WTC11 (cell line): Measurements from ENCODE around the gene CHMP5. TPM values are rescaled to one million over a fixed set of nuclear protein-coding genes. Genes with fewer than 3 reads are reported as not detected.

ENCODE experiments used
- ATAC-seq: fragments of 200-7000 bp; cut with Tn5 transposase; 2 replicates; pipeline ENCODE4 v1.10.0; 2021; ENCODE audit warnings: mild to moderate bottlenecking, moderate library complexity
- CTCF ChIA-PET: fragments of 300-600 bp; sonication (Branson Sonifier 250); formaldehyde crosslinking; loops from one replicate; lab custom pipeline; 2021; ENCODE audit warnings: antibody characterized with exemption; lab: Charles Lee
- POLR2A ChIA-PET: fragments of 350-600 bp; sonication (Branson Sonifier 250); formaldehyde crosslinking; loops from one replicate; lab custom pipeline; 2021; ENCODE audit warnings: antibody characterized with exemption; lab: Charles Lee
- DNase-seq: peaks from one replicate; pipeline ENCODE4 v3.0.0; 2021; ENCODE audit warnings: low spot score
- H3K27ac Mint-ChIP-seq: 2 replicates; pipeline ENCODE4 v1.8.0; 2021; ENCODE audit warnings: mixed read lengths
- H3K27me3 Mint-ChIP-seq: 2 replicates; pipeline ENCODE4 v1.8.0; 2021; ENCODE audit warnings: low read depth, mild to moderate bottlenecking, moderate library complexity, mixed read lengths
- H3K36me3 Mint-ChIP-seq: 2 replicates; pipeline ENCODE4 v1.8.0; 2021; ENCODE audit warnings: mixed read lengths
- H3K4me1 Mint-ChIP-seq: 2 replicates; pipeline ENCODE4 v1.8.0; 2022; ENCODE audit warnings: mixed read lengths
- H3K4me3 Mint-ChIP-seq: 2 replicates; pipeline ENCODE4 v1.8.0; 2021; ENCODE audit warnings: mild to moderate bottlenecking, moderate library complexity, mixed read lengths
- H3K9me3 Mint-ChIP-seq: 2 replicates; pipeline ENCODE4 v1.8.0; 2021; ENCODE audit warnings: mixed read lengths
- ATF1 ChIP-seq: sonication (generic); formaldehyde crosslinking; IDR thresholded peaks from 2 replicates; pipeline ENCODE4 v1.8.1; 2023; ENCODE audit warnings: mild to moderate bottlenecking, moderate library complexity, missing genetic modification reagents
- CTCF ChIP-seq: fragments of 200-600 bp; IDR thresholded peaks from 2 replicates; pipeline ENCODE4 v1.8.0; 2022; ENCODE audit warnings: antibody characterized with exemption
- E2F4 ChIP-seq: sonication (generic); formaldehyde crosslinking; IDR thresholded peaks from 2 replicates; pipeline ENCODE4 v1.8.1; 2022; ENCODE audit warnings: low read depth, mild to moderate bottlenecking, moderate library complexity, missing genetic modification reagents, borderline replicate concordance
- EMX1 ChIP-seq: fragments of 250-450 bp; sonication (Bioruptor Pico); IDR thresholded peaks from 2 replicates; pipeline ENCODE4 v1.8.0; 2021; ENCODE audit warnings: mild to moderate bottlenecking
- FOXJ3 ChIP-seq: sonication (generic); formaldehyde crosslinking; IDR thresholded peaks from 2 replicates; pipeline ENCODE4 v1.9.0; 2021; ENCODE audit warnings: missing genetic modification reagents, mild to moderate bottlenecking, borderline replicate concordance
- GABPB1 ChIP-seq: sonication (generic); formaldehyde crosslinking; IDR thresholded peaks from 2 replicates; pipeline ENCODE4 v1.8.1; 2023; ENCODE audit warnings: mild to moderate bottlenecking, missing genetic modification reagents
- IRF1 ChIP-seq: sonication (generic); formaldehyde crosslinking; IDR thresholded peaks from 2 replicates; pipeline ENCODE4 v1.8.0; 2023; ENCODE audit warnings: missing genetic modification reagents
- JAZF1 ChIP-seq: fragments of 250-450 bp; sonication (Bioruptor Pico); IDR thresholded peaks from 2 replicates; pipeline ENCODE4 v1.9.0; 2021; ENCODE audit warnings: moderate library complexity, mild to moderate bottlenecking, inconsistent platforms
- KAT7 ChIP-seq: sonication (generic); formaldehyde crosslinking; IDR thresholded peaks from 2 replicates; pipeline ENCODE4 v1.8.1; 2023; ENCODE audit warnings: missing genetic modification reagents, mild to moderate bottlenecking, borderline replicate concordance
- MAX ChIP-seq: sonication (generic); formaldehyde crosslinking; IDR thresholded peaks from 2 replicates; pipeline ENCODE4 v1.8.0; 2022; ENCODE audit warnings: mild to moderate bottlenecking, missing genetic modification reagents
- MYBL2 ChIP-seq: sonication (generic); formaldehyde crosslinking; IDR thresholded peaks from 2 replicates; pipeline ENCODE4 v1.8.1; 2023; ENCODE audit warnings: mild to moderate bottlenecking, moderate library complexity, missing genetic modification reagents
- OVOL2 ChIP-seq: fragments of 250-450 bp; sonication (Bioruptor Pico); IDR thresholded peaks from 2 replicates; pipeline ENCODE4 v1.9.0; 2021; ENCODE audit warnings: mild to moderate bottlenecking, borderline replicate concordance
- PRRX2 ChIP-seq: fragments of 250-450 bp; sonication (Bioruptor Pico); IDR thresholded peaks from 2 replicates; pipeline ENCODE4 v1.8.0; 2021; ENCODE audit warnings: mild to moderate bottlenecking
- RORB ChIP-seq: fragments of 250-450 bp; sonication (Bioruptor Pico); IDR thresholded peaks from 2 replicates; pipeline ENCODE4 v1.9.0; 2021; ENCODE audit warnings: mild to moderate bottlenecking
- SMAD3 ChIP-seq: sonication (generic); formaldehyde crosslinking; IDR thresholded peaks from 2 replicates; pipeline ENCODE4 v1.8.0; 2022; ENCODE audit warnings: missing genetic modification reagents, mild to moderate bottlenecking, borderline replicate concordance
- SOX15 ChIP-seq: fragments of 250-450 bp; sonication (Bioruptor Pico); IDR thresholded peaks from 2 replicates; pipeline ENCODE4 v1.9.0; 2021; ENCODE audit warnings: mild to moderate bottlenecking
- TEAD1 ChIP-seq: sonication (generic); formaldehyde crosslinking; IDR thresholded peaks from 2 replicates; pipeline ENCODE4 v1.8.0; 2022; ENCODE audit warnings: mild to moderate bottlenecking, missing genetic modification reagents
- USF1 ChIP-seq: sonication (generic); formaldehyde crosslinking; IDR thresholded peaks from 2 replicates; pipeline ENCODE4 v1.8.0; 2022; ENCODE audit warnings: mild to moderate bottlenecking, missing genetic modification reagents
- ZMAT4 ChIP-seq: fragments of 250-450 bp; sonication (Bioruptor Pico); IDR thresholded peaks from 2 replicates; pipeline ENCODE4 v1.9.0; 2021; ENCODE audit warnings: mild to moderate bottlenecking
- ZNF219 ChIP-seq: sonication (generic); formaldehyde crosslinking; IDR thresholded peaks from 2 replicates; pipeline ENCODE4 v1.8.0; 2023; ENCODE audit warnings: missing genetic modification reagents, mild to moderate bottlenecking, borderline replicate concordance
- ZNF232 ChIP-seq: sonication (generic); formaldehyde crosslinking; IDR thresholded peaks from 2 replicates; pipeline ENCODE4 v1.8.0; 2022; ENCODE audit warnings: mild to moderate bottlenecking, missing genetic modification reagents
- ZNF263 ChIP-seq: sonication (generic); formaldehyde crosslinking; IDR thresholded peaks from 2 replicates; pipeline ENCODE4 v1.8.1; 2022; ENCODE audit warnings: low read depth, mild to moderate bottlenecking, moderate library complexity, missing genetic modification reagents
- total RNA-seq: library from RNA; stranded (reverse); gene quantifications from 3 replicates; pipeline ENCODE4 v1.2.3, GENCODE V29; 2021

Gene CHMP5
- total RNA-seq, 1 experiment from 2014 or later = 46.2 TPM

GRCh38 chr9:33244137-33244784 lies 20.6 kb upstream of the CHMP5 start:
- POLR2A ChIA-PET = interaction anchor here (0.6 kb wide), 1 partner anchor 46 kb away, joined by 5 read pairs; the partner anchor contains the start of gene NFX1
- no peaks in the 10 kb centered on the region for H3K27me3 Mint-ChIP-seq

GRCh38 chr9:33245341-33245740 lies 19.5 kb upstream of the CHMP5 start:
- ATAC-seq = no peak
- no peaks in the 10 kb centered on the region for H3K9me3 Mint-ChIP-seq
- POLR2A ChIA-PET = no interaction called here
- H3K4me1 Mint-ChIP-seq = no peaks in the 10 kb centered on the region
- TF ChIP-seq CTCF (no peak), MAX (CRISPR knock-in tag) (no peak), TEAD1 (CRISPR knock-in tag) (no peak), USF1 (no peak), ZNF219 (CRISPR knock-in tag) (no peak), ZNF263 (CRISPR knock-in tag) (no peak), ATF1 (no peak), JAZF1 (no peak), PRRX2 (CRISPR knock-in tag) (no peak), E2F4 (no peak), IRF1 (CRISPR knock-in tag) (no peak), MYBL2 (CRISPR knock-in tag) (no peak), FOXJ3 (no peak), RORB (no peak), SMAD3 (CRISPR knock-in tag) (no peak), OVOL2 (no peak), KAT7 (no peak), ZNF232 (no peak), SOX15 (CRISPR knock-in tag) (no peak), EMX1 (CRISPR knock-in tag) (no peak)
- TF ChIP-seq, all 79 proteins: peak for 0
- CTCF ChIA-PET = no interaction called here
- DNase-seq = no peak
- no peaks in the 10 kb centered on the region for H3K36me3 Mint-ChIP-seq
- no peaks in the 10 kb centered on the region for H3K27me3 Mint-ChIP-seq
- no peak overlapping the region for H3K27ac Mint-ChIP-seq
- no peak overlapping the region for H3K4me3 Mint-ChIP-seq

More at GRCh38 chr9:33244137-33244784, 20.6 kb upstream of the CHMP5 start:
- peak; percentile 51; the same call in 1 of the 2 replicates for TF ChIP-seq GABPB1 (CRISPR knock-in tag)
- TF ChIP-seq ZMAT4 (CRISPR knock-in tag) = no peak
- H3K9me3 Mint-ChIP-seq = no peaks in the 10 kb centered on the region
- no peak overlapping the region for H3K27ac Mint-ChIP-seq
- CTCF ChIA-PET = no interaction called here
- H3K36me3 Mint-ChIP-seq = no peaks in the 10 kb centered on the region
- no peaks in the 10 kb centered on the region for H3K4me1 Mint-ChIP-seq
- H3K4me3 Mint-ChIP-seq = no peak overlapping the region
- ATAC-seq (no peak), DNase-seq (no peak)
